OCI-LY7 (cell line): ENCODE measurements around the gene CTBP2. TPM values are rescaled to one million over a fixed set of nuclear protein-coding genes. Genes with fewer than 3 reads are reported as not detected.

Experiments used
- BruUV-seq: library from RNA; stranded (reverse); fragments of 400-500 nt; replicated peaks from 2 replicates; lab custom pipeline; 2021; lab: Mats Ljungman, UMichigan
- CTCF ChIA-PET: fragments of 300-600 bp; sonication (Branson Sonifier 250); formaldehyde crosslinking; loops from one replicate; lab custom pipeline; 2022; ENCODE audit warnings: antibody characterized with exemption; ENCODE audit not compliant: unreplicated experiment; lab: Charles Lee
- POLR2A ChIA-PET: fragments of 300-600 bp; sonication (Branson Sonifier 250); formaldehyde crosslinking; loops from one replicate; lab custom pipeline; 2022; ENCODE audit warnings: antibody characterized with exemption; lab: Charles Lee
- DNase-seq: peaks from one replicate; pipeline ENCODE4 v3.0.0-alpha.2; 2015; ENCODE audit warnings: low spot score
- H2AFZ ChIP-seq: fragments of 200-600 bp; sonication (generic), shearing (Covaris generic); 2 replicates; pipeline ENCODE4 v1.6.1; 2014; ENCODE audit warnings: mild to moderate bottlenecking, antibody characterized with exemption, low read length, moderate library complexity
- H3K27ac ChIP-seq: fragments of 200-600 bp; sonication (generic); 2 replicates; pipeline ENCODE4 v1.5.1; 2014; ENCODE audit warnings: mixed run types, low read depth, mild to moderate bottlenecking, moderate library complexity, low read length, inconsistent platforms; ENCODE audit not compliant: poor library complexity, severe bottlenecking
- H3K36me3 ChIP-seq: fragments of 200-600 bp; sonication (generic); 2 replicates; pipeline ENCODE4 v1.6.1; 2014; ENCODE audit warnings: mild to moderate bottlenecking, antibody characterized with exemption, low read length, moderate library complexity, mixed read lengths; ENCODE audit not compliant: insufficient read depth
- H3K4me1 ChIP-seq: fragments of 200-600 bp; sonication (generic); 2 replicates; pipeline ENCODE4 v1.5.1; 2014; ENCODE audit warnings: mild to moderate bottlenecking, low read length; ENCODE audit not compliant: insufficient read depth, poor library complexity, severe bottlenecking
- H3K4me2 ChIP-seq: fragments of 200-600 bp; sonication (generic); 2 replicates; pipeline ENCODE4 v1.6.1; 2014; ENCODE audit warnings: mild to moderate bottlenecking, low read length
- H3K4me3 ChIP-seq: fragments of 200-600 bp; sonication (generic); 2 replicates; pipeline ENCODE4 v1.5.1; 2014; ENCODE audit warnings: mild to moderate bottlenecking, low read depth, low read length; ENCODE audit not compliant: poor library complexity, severe bottlenecking
- H3K79me2 ChIP-seq: fragments of 200-600 bp; sonication (generic); 2 replicates; pipeline ENCODE4 v1.6.1; 2016; ENCODE audit warnings: low read depth, mild to moderate bottlenecking, low read length, moderate library complexity, mixed read lengths; ENCODE audit not compliant: insufficient read depth
- H3K9me2 ChIP-seq: fragments of 200-600 bp; sonication (generic); 2 replicates; pipeline ENCODE4 v1.6.1; 2016; ENCODE audit warnings: mild to moderate bottlenecking, low read length, mixed read lengths; ENCODE audit not compliant: insufficient read depth
- H3K9me3 ChIP-seq: fragments of 200-600 bp; sonication (generic); 2 replicates; pipeline ENCODE4 v1.6.1; 2014; ENCODE audit warnings: mild to moderate bottlenecking, mixed run types, low read length, mixed read lengths
- H4K20me1 ChIP-seq: fragments of 200-600 bp; sonication (generic); 2 replicates; pipeline ENCODE4 v1.6.1; 2014; ENCODE audit warnings: mild to moderate bottlenecking, antibody characterized with exemption, low read length, moderate library complexity, mixed read lengths; ENCODE audit not compliant: insufficient read depth
- CTCF ChIP-seq: fragments of 200-600 bp; sonication (generic); conservative IDR thresholded peaks from 2 replicates; pipeline ENCODE4 v1.5.1; 2014; ENCODE audit warnings: mild to moderate bottlenecking, antibody characterized with exemption, low read length, moderate library complexity, mixed read lengths
- EZH2phosphoT487 ChIP-seq: fragments of 200-600 bp; sonication (generic); IDR thresholded peaks from 2 replicates; pipeline ENCODE4 v1.6.1; 2018; ENCODE audit warnings: low read depth, borderline replicate concordance, mild to moderate bottlenecking, mixed run types, antibody characterized with exemption, low read length, moderate library complexity, mixed read lengths
- intact Hi-C: fragments of 100-400 bp; cut with micrococcal nuclease; formaldehyde crosslinking; loops from one replicate; pipeline ENCODE4 v1.10.0; 2022; ENCODE audit not compliant: unreplicated experiment
- total RNA-seq, 2 experiments: library from RNA; depleted of rRNA in 1 of 2; stranded (reverse); fragments of >200 nt in 1 of 2; shearing (Covaris generic) in 1 of 2; gene quantifications; 2 replicates each; pipeline ENCODE4 v1.2.3, GENCODE V29; 2014 to 2022

CTBP2 gene
- total RNA-seq, 2 experiments from 2014 or later: not detected

GRCh38 chr10:125022671-125023070, 137.7 kb downstream of the CTBP2 start:
- TF ChIP-seq CTCF: no peak
- no peak for TF ChIP-seq EZH2phosphoT487
- Histone ChIP-seq H3K4me2 (no peak overlapping the region), H3K9me2 (no peaks in the 10 kb centered on the region), H3K4me1 (peaks cover 18% of the 10 kb centered on the region), H3K36me3 (no peaks in the 10 kb centered on the region), H2AFZ (no peak overlapping the region), H3K79me2 (no peaks in the 10 kb centered on the region), H3K27ac (no peak overlapping the region), H4K20me1 (no peaks in the 10 kb centered on the region), H3K4me3 (no peak overlapping the region), H3K9me3 (no peaks in the 10 kb centered on the region)
- POLR2A ChIA-PET: no interaction called here
- BruUV-seq: no TSS peak
- intact Hi-C loops: no loop called here
- CTCF ChIA-PET: no interaction called here
- no peak for DNase-seq

GRCh38 chr10:125021686-125022344, 138.5 kb downstream of the CTBP2 start:
- intact Hi-C loops: no loop called here
- no TSS peak for BruUV-seq
- ChIA-PET CTCF (no interaction called here), POLR2A (no interaction called here)
- no peaks in the 10 kb centered on the region for H3K36me3 ChIP-seq
- DNase-seq: no peak
- no peak overlapping the region for H3K4me2 ChIP-seq
- TF ChIP-seq EZH2phosphoT487 (no peak), CTCF (no peak)
- no peak overlapping the region for H2AFZ ChIP-seq
- no peaks in the 10 kb centered on the region for H3K9me3 ChIP-seq
- no peaks in the 10 kb centered on the region for H3K9me2 ChIP-seq
- H3K79me2 ChIP-seq: no peaks in the 10 kb centered on the region
- no peaks in the 10 kb centered on the region for H4K20me1 ChIP-seq
- H3K4me3 ChIP-seq: no peak overlapping the region
- H3K27ac ChIP-seq: no peak overlapping the region
- peaks cover 18% of the 10 kb centered on the region for H3K4me1 ChIP-seq

- no peak overlapping the region for H2AFZ ChIP-seq
- H3K4me2 ChIP-seq: no peak overlapping the region
- CTCF ChIA-PET: no interaction called here
- no peak for DNase-seq
- no peaks in the 10 kb centered on the region for H4K20me1 ChIP-seq
- peaks cover 18% of the 10 kb centered on the region for H3K4me1 ChIP-seq
- no peak overlapping the region for H3K4me3 ChIP-seq
- H3K9me2 ChIP-seq: no peaks in the 10 kb centered on the region
- BruUV-seq: no TSS peak
- intact Hi-C loops: no loop called here
- no peaks in the 10 kb centered on the region for H3K79me2 ChIP-seq
- POLR2A ChIA-PET: no interaction called here
- TF ChIP-seq CTCF (no peak), EZH2phosphoT487 (no peak)
- no peaks in the 10 kb centered on the region for H3K9me3 ChIP-seq
- H3K36me3 ChIP-seq: no peaks in the 10 kb centered on the region
- H3K27ac ChIP-seq: no peak overlapping the region
These were observed 139.5 kb downstream of the CTBP2 start for GRCh38 chr10:125020871-125021270.
